Stimulated activated CD4-positive, alpha-beta T cell treated with anti-CD3 and anti-CD28 coated beads, Interleukin-12 subunit alpha, Interleukin-12 subunit beta, amount 100 ng/mL, for 4 hours (primary cell): Measurements from ENCODE around the gene GPN2.
"Not testable (repeated sequence)": the region's sequence is repeated elsewhere in the genome, so short reads cannot be mapped to it uniquely, and the experiment has no call there.

ENCODE experiments used
- DNase-seq: peaks from one replicate; pipeline ENCODE4 v3.0.0-alpha.2; 2020

The GPN2 gene

DNA sequence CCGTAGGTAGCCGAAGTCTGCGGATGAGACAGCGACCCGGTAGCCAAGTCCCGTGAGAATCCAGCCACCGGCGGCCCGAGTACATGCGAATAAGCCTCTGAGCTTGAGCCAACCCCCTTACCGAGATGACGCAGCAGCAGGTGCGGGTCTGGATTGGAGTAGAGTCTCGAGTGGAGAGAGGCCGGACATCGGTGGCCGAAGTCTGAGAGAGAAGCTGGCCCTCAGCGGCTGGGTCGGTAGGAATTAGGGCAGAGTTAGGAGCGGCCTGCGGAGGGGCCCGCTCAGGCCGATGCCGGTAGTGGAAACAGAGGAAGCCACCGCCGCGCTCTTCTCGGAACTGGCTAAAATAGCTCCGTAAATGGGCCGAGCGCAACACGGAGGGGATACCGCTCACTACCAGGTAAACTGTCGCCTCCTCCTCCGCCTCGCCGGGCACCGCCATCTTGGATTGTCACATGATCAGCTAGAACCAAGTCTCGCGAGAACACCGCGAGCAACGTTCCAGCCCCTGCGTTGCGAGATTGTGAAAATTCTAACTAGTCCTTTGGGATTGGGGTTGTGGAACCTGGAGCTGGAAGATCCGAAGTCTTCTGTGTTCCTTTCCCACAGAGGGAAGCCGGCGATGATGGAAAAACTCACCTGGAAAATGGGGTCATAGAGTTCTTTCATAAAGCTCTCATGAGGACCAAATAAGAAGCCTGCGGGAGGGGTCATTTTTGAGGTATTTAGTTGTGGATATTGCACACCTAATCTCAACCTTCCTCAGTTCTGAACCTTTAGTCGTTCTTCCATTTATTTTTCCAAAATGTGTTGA, 10.1 kb upstream of the GPN2 start, which contains the start of gene GPATCH3:
TSS of gene GPATCH3 (minus strand) at position 467 of the 814 bp plus-strand sequence. CDS start at position 442, 25 bp downstream.
- peak; percentile 83 for DNase-seq

DNA sequence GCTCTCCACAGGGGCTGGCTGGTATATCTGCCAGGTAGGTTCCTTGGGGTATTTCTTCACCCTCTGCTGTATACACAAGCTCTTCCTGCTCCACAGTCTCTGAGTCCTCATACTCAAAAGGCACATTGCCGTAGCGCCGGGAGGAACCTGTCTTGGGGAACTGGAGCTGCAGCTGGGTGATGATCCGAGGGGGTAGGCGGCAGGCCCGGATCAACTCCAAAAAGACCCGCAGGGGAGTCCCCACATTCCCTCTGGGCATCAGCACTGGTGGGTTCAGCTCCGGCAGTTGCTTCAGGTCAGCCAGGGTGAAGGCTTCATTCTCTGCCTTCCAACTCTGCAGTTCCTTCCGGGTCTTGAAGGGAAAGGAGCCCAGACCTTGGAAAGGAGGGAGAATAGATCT, 7.3 kb upstream of the GPN2 start:
- no peak for DNase-seq

- DNase-seq, result no peak
Measured at GRCh38 chr1:26894263-26894662, 4.2 kb upstream of the GPN2 start.

- DNase-seq, result no peak
Measured at GRCh38 chr1:26890467-26890796, 349 bp upstream of the GPN2 start.

GRCh38 chr1:26888231-26888630, 1.9 kb downstream of the GPN2 start:
- no peak for DNase-seq

DNA sequence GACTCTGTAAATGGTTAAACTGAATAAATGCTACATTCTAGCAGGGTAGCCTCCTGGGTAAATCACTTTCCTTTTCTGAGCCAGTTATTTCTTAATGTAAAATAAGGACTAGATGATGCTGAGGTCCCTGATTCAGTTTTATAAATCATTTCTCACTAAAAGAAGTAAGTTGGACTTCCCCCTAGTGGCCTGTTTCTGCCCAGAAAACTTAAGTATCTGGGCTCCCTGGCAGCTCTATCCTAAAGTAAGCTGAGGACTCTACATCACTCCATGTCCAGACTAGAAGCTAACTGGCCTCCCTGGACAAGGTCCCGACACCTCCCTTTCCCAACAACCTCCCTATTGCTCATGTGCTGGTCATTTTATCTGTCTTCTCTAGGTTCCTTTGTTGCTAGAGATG, 3.0 kb downstream of the GPN2 start:
- no peak for DNase-seq

DNA sequence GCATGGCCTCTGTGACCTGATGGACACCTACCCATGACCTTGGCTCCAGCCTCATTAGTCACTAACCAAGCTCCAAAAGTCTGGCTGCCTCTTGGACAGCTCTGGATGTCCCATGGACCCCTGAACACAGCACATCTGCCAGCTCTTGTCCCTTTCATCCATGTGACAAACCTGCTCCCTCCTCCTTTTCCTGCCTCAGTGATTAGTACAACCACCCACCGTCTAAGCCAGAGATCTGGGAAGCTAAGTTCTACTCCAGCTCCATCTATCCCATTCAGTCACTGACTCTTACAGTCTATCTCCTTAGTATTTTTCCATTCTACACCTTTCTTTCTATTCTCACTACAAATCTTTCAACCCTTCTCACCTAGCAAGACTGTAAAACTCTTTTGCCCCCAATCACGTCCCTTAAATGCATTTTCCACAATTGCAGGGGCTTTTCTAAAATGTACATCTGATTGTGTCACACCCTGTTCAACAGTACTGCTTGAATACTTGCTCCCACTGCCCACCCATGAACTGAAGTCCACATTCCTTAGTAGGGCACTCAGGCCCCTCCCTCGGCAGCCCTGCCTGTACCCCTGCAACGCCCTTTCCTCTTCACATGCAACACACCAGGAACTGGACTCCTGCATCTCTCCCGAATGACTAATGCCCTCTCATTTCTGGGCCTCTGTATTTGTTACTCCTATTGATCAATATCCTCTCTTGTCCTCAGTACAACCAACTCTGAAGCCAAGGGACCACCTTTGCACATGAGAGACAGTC, 7.2 kb downstream of the GPN2 start:
- no peak for DNase-seq

DNA sequence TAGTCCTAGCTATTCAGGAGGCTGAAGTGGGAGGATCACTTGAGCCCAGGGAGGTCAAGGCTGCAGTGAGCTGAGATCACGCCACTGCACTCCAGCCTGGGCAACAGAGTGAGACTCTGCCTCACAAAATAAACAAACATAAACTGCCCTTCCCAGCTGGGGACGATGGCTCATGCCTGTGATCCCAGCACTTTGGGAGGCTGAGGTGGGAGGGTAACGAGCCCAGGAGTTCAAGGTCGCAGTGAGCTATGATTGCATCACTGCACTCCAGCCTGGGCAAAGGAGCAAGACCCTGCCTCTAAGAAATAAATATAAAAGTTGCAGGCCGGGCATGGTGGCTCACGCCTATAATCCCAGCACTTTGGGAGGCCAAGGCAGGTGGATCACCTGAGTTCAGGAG, 8.5 kb downstream of the GPN2 start:
- DNase-seq, result not testable (repeated sequence)

- no peak for DNase-seq
Measured at GRCh38 chr1:26879793-26880192, 10.3 kb downstream of the GPN2 start.

GRCh38 chr1:26877326-26877725, 12.8 kb downstream of the GPN2 start:
- DNase-seq, result no peak

GRCh38 chr1:26874896-26875295, 15.2 kb downstream of the GPN2 start:
- DNase-seq, result no peak

DNA sequence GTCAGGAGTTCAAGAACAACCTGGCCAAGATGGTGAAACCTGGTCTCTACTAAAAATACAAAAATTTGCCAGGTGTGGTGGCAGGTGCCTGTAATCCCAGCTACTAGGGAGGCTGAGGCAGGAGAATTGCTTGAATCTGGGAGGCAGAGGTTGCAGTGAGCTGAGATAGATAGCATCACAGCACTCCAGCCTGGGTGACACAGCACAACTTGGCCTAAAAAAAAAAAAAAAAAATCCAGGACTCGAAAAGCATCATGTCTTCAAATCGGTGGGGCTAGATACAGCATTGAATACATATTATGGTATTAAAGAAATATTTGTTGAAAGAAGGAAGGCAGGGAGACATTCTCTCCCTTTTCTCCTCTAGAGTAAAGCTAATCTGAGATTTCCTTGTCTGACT, 17.0 kb downstream of the GPN2 start:
- not testable (repeated sequence) for DNase-seq

DNA sequence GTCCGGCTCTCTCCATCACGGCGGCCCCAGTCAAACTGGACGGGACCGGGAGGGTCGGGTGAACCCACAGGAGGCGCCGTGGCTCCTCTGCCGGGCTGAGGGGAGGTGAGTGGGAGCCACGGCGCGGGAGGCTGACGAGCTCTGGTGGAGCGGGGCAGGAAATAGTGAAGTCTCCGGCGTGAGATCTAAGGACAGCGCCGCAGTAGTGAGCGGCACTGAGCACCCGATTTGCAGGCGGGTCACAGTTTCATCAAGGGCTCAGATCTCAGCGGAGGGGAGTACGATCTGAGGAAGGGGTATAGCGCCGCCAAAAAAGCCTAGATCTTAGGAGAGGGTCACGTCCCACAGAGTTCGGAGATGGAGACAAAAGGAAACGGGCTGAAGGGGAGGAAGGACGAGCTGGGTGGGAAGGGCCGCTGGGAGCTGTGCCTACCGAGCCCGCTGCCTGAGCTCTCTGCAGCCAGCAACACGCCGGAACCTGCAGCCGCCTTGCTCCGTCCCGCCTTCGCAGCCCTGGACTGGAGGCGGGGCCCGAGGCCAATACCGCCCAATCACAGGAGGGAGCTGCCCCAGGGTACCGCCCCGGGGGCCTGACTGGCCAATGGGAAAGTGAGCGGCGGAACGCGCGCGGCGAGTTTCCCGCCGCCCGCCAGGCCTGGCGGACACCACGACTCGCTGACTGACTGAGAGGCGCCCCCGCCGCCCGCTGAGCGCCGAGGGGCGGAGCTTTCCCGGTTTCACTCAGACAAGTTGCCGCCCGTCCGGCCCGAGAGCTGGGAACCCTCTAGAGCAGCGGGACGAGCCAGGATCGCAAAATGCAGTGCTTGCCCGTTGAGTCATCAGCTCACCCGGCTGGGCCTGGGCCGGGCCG, 25.2 kb downstream of the GPN2 start:
- peak; percentile 92 for DNase-seq

- DNase-seq, result no peak
Measured at GRCh38 chr1:26863685-26864077, 26.4 kb downstream of the GPN2 start.

- DNase-seq, result peak; percentile 42
Measured at GRCh38 chr1:26862781-26863684, 27.1 kb downstream of the GPN2 start, which contains the start of gene SFN. Gene SFN, plus strand, starts transcription at chr1:26863149. Its CDS starts 64 bp downstream, at chr1:26863213.

DNA sequence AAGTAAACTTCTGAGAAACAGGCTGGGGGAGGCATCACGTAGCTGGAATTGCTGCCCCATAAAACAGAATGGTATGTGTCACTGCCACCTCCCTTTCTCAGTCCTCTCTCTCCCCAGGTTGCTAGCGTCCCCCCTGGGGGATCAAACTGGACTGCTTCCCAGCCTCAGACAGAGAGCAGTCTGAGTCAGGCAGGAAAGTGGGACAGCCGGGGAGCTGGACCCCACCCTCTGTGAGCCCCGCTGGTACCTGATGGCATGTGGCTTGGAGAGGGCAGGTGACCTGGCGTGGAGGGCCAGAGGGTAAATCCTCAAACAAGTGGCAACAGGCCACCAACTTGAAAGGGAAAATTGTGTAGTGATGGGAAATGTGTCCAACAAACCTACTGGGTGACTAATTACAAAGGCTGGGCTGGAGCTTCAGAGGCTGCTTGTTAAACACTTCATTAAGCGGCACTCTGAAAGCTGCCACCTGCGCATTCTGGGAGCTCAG, 28.1 kb downstream of the GPN2 start:
- DNase-seq, result no peak

DNA sequence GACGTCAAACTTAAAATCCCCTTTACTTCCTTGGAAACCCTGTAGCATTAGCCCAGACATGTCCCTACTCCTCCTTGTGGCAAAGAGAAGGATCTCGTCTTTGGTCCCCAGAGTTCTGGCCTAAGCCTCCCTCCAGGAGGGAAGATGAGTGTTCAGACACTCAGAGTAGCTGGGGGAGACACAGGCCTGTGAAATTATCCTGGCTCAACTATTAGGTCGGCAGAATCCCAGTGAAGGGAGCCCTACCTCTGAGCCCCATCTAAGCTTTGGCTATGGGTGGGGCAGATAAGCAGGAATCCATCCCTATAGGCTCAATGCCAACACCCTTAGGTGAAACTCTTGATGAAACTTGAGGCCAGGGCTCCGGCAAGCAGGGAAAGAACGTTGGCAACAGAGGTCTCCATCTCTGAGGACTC, 28.8 kb downstream of the GPN2 start:
- no peak for DNase-seq

- no peak for DNase-seq
Measured at GRCh38 chr1:26858891-26859640, 31.0 kb downstream of the GPN2 start.

- no peak for DNase-seq
Measured at GRCh38 chr1:26858160-26858559, 31.9 kb downstream of the GPN2 start.

DNA sequence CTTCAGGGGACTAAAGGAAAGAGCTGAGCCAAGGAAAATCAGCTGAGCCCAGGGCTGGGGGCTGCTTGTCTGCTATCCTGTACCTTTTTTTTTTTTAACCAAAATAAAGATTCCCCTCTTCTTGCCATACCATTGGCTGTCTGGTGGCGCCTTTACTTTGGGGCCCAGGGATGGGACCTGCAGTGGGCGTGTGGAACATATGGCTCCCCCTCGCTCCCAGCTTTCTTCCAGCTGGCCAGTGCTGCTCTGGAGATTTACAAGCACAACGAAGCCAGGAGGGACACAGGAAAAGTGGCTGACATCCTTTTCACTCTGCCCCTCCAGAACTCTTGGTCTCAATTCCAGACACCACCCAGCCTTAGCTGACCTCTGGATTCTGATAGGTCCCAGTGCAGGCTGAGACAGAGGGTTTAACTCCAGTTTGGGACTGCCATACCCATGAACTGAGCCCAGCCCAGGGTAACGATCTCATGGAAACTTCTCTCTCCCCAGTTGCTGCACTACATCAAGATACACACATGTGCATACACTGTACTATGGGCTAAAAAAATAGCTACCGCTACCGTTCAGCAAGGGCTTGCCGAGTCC, 32.5 kb downstream of the GPN2 start:
- DNase-seq, result no peak
